Activated gamma-delta T cell (primary cell): ENCODE measurements around the gene NMT2.

Experiments
- DNase-seq: peaks from one replicate; lab custom pipeline; 2025; lab: John Stamatoyannopoulos, UW

NMT2 gene

GRCh38 chr10:15092855-15093408, 75.6 kb downstream of the NMT2 start:
- DNase-seq, result no peak

DNA sequence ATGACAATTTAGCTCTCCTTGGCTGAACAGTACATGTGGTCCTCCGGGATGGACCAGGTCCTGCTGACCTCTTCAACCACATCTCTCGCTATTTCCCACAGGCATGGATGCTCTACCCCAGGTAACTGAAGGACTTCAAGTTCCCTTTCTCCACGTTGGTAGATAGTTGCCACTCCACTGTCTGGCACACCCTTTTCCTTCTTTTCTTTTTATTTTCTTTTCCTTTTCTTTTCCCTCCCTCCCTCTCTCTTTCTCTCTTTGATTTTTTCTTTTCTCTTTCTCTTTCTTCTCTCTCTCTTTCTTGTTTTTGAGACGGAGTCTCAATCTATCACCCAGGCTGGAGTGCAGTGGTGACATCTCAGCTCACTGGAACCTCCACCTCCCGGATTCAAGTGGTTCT, 77.1 kb downstream of the NMT2 start:
- DNase-seq, result no peak

GRCh38 chr10:15088428-15089261, 79.8 kb downstream of the NMT2 start, which contains the start of gene ACBD7:
Gene ACBD7 (minus strand): TSS chr10:15088776. CDS start chr10:15088728, 48 bp downstream.
- DNase-seq, result peak; percentile 74

DNA sequence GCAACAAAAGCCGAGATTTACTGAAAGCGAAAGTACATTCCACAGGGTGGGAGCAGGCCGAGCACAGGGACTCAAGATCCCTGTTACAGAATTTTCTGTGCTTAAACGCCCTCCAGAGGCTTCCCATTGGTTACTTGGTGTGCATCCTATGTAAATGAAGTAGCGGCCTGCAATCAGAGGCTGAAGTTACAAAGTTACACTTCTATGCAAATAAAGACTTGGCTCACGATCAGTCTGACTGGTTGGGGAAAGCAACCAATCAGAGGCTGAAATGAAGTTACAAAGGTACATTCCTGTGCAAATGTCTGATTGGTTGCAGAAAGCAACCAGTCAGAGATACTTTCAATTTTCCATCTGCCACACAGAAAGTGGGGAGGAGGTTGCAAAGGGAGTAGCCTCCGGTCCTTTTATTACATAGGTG, 84.0 kb downstream of the NMT2 start:
- no peak for DNase-seq

DNA sequence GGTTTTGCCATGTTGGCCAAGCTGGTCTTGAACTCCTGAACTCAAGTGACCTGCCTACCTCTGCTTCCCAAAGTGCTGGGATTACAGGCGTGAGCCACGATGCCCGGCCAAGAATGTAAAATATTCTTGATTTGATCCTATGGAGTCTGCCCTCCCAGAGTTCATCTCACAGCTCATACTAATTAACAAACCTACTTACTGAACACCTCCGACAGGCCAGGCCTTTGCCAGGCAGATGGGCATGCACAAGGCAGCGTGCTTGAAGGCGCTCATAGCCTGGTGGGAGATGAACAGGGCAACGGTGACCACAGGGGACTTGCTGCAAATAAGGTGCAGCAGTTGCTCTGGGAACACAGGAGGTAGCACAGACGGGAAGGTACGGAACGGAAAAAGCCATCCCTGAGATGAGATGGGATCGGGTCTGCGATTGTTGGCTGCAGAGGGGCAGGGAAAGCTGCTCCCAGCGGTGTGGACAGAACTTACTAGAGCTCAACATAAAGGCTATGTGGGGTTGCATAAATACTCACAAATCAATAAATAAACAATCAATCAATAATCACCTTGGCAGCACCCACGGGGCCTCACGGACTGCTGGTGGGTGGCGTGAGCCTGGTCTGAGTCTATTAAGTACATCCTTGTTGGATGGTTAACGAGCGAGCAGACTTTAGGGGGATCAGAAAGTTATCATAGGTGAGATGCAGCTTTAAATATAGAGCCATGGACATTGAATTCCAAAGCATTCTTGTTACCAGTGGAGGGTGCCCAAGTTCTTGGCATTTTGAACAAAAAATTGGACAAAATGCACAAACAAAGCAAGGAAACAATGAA, 84.6 kb downstream of the NMT2 start:
- no peak for DNase-seq

DNA sequence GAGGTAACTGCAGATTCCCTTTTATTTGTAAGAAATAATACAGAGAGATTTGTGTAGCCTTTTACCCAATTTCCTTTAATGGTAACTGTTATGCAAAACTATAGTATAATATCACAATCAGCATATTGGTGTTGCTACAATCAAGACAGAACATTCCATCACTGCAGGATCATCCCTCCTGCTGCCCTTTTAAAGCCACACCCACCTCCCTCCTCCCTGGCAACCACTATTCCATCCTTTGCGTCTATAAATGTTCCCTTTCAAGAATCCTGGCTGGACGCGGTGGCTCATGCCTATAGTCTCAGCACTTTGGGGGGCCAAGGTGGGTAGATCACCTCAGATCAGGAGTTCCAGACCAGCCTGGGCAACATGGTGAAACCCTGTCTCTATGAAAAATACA, 93.1 kb downstream of the NMT2 start:
- DNase-seq, result no peak

DNA sequence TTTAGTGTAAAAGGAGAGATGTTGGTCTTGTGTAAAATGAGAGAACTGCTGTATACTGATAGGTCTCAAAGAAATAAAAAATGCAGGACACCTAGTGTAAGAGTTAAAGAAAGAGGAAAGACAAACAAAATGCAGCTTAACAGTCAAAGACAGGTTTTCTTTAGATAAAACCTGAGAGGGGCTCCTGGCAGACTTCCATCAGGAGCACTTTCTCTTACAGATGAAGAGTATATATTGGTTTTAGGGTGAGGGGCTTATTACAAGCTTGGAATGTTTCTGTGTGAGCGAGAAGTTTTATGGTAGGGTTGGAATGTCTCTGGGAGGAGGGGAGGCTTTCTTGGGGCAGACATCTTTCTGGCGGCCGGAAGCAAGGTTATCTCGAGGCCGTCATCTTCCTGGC, 96.1 kb downstream of the NMT2 start:
- DNase-seq, result no peak

- no peak for DNase-seq
Measured at GRCh38 chr10:15069230-15069629, 99.3 kb downstream of the NMT2 start.

DNA sequence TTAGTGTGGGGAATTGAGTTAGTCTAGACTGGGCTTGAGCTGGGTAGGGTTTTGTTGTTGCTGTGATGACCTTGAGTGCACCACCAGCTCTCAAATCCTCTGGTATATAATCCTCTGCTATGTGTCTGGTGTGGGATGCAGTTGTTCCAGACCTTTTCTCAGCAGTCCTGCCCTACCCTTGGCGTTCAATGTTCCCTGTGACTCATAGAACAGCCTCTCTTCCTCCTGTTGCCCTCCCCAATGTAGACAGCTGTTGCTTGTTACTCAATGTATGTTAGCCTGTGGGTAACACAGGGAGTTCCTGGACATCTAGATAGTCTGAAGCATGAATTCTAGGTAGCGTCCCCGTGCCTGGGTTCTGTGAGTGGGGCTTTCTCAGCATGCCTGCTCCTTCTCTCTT, 99.7 kb downstream of the NMT2 start:
- DNase-seq, result no peak

DNA sequence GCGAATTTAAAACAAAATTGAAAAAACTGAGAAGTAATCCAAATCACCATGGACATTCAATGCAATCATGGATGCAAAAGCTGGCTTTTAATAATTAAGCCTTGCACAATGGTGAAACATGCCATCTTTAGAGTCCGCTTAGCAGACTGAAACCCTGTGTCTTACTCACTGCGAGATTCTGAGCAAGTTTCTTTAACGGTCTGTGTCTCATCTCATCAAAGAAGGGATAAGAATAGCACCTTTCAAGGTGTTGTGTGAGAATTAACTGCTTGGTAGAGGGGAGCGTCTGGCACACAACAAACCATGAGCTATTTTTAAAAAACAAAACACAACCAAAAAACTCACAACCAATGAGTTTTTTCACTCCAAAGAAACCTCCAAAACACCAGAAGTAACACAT, 101.3 kb downstream of the NMT2 start:
- no peak for DNase-seq

GRCh38 chr10:15060638-15061037, 107.9 kb downstream of the NMT2 start:
- no peak for DNase-seq

DNA sequence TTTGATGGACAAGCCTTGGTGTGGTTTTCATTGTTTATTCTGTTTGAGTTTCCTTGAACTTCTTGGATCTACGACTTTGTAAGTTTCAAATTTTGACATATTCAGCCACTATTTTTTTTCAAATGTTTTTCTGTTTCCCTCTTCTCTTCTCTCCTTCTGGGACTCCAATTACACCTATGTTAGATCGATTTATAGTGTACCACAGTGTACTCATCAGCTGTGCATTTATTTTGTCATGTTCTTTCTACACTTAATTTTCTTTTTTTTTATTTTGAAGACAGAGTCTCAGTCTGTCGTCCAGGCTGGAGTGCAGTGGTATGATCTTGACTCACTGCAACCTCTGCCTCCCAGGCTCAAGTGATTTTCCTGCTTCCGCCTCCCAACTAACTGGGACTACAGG, 108.6 kb downstream of the NMT2 start:
- no peak for DNase-seq

- DNase-seq, result no peak
Measured at GRCh38 chr10:15058689-15059088, 109.8 kb downstream of the NMT2 start.
